Activated CD4-positive, alpha-beta T cell treated with anti-CD3 and anti-CD28 coated beads, Interleukin-2, amount 50 U/mL, for 16 hours (primary cell): ENCODE data around the gene CYSTM1.
A peak's percentile ranks its signal among the peaks of the same experiment; 100 is the strongest.

Experiments
- DNase-seq: peaks from one replicate; pipeline ENCODE4 v3.0.0-alpha.2; 2020

The CYSTM1 gene

GRCh38 chr5:140238756-140239155, 63.8 kb downstream of the CYSTM1 start:
- no peak for DNase-seq

- no peak for DNase-seq
These were observed 64.5 kb downstream of the CYSTM1 start for GRCh38 chr5:140239461-140239860.

- DNase-seq = peak; percentile 73
These were observed 65.1 kb downstream of the CYSTM1 start for GRCh38 chr5:140239939-140240700.

- no peak for DNase-seq
These were observed 66.2 kb downstream of the CYSTM1 start for GRCh38 chr5:140240987-140241706.

DNA sequence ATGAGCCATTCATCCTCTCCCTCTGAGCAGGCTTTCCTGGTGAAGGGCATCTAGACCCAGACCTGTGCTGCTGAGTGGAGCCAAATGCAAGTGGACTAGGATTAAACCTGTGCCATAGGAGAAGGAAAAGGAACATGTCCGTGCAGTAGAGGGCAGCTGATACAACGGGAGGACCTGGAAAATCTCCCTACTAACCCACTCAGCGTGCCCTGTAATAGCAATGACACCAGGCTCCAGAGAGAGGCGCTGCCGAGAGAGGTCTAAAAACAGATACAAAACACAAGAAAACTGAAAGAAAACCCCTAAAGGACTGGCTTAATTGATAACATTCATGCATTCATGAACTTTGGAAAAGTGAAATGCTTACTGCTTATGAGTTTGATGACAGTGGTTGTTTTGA, 67.1 kb downstream of the CYSTM1 start:
- DNase-seq = no peak

DNA sequence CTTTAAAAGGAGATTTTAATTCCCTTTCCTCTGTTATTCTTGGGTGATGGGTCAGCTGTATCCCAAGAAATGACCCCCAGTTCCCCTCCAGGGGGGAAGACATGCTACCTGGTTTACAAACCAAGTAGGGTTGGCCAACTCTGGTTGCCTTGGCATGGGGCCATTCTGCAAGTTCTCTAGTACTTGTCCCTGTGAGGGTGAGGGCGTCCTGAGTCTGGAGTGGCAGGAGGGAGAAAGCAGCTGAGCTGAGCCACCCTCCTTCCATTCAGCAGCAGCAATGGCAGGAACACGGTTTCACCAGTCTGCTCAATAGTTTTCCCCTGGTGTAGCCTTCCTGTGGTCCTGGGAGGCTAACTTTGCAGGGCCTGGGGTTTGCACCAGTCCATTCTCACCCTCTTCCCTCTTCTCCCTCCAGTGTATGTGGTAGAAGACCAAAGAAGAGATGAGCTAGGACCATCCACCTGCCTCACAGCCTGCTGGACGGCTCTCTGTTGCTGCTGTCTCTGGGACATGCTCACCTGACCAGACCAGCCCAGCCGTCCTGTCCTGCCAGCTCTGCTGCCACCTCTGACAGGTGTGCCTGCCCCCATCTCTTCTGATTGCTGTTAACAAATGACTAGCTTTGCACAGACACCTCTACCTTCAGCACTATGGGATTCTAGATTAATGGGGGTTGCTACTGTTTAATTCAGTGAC, 68.0 kb downstream of the CYSTM1 start:
- DNase-seq = no peak

DNA sequence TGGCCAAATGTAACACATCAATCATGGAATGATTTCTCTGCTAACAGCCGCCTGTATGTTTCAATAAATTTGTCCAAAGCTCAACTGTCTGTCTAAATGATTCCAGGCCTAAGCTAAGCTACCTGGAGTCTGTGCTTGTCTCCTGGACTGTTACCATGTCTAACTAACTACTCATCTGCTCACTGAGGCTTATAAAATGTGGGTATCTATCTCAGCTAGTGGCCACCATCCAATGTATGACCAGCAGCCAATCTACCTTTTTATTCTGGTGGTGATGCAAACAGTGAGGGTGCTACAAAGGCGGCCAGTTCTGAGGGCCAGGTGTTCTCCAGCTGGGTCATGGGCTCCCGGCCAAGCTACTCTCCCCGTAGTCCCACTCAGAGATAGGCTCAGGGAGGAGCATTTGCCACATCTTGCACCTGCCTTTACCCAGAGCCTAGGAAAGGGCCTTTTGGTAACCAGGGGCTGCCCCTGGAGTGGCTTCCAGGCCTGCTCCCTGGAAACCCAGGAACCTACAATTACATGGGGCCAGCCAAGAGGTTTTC, 68.8 kb downstream of the CYSTM1 start:
- DNase-seq = no peak

DNA sequence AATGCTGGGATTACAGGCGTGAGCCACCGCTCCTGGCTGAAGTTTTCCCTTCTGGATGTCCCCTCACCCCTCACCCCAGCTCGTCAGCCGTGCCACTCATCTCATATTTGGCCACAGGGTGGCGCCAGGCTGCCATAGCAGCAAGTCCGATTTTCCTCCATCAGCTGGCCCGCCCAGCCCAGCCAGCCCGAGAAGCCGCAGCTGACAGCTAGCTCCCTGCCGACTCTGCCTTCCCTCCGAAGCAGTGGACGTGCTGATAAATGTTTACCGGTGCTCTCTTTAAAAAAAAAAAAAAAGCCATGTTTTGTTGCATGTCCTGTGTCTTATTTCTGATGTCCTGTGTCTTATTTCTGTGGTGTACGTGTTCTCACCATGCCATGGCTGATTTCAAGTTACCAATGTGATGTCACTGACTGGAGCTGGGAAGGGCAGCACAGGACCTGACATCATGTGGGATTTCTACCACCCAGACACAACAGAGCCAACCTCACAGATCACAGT, 69.6 kb downstream of the CYSTM1 start:
- DNase-seq = peak; percentile 85

DNA sequence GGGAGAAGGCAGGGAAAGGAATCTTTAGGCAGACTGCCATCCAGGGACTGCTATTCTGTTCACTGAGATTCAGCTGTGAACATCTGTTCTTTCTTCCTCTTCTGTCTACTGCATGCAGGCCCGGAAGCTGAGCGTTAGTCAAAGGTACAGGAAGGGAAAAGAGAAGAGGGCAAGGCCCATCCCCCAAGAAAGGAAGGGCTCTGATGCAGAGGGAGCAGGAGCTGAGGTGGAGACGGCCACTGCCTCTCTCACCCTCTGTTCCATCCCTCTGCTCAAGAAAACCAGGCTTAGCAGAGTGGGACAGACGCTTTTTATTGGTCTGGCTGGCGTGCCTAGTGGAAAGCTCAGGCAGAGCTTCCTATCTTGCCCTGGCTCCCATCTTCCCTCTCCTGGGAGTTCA, 70.4 kb downstream of the CYSTM1 start:
- DNase-seq = no peak

GRCh38 chr5:140245926-140246325, 70.9 kb downstream of the CYSTM1 start:
- DNase-seq = no peak

DNA sequence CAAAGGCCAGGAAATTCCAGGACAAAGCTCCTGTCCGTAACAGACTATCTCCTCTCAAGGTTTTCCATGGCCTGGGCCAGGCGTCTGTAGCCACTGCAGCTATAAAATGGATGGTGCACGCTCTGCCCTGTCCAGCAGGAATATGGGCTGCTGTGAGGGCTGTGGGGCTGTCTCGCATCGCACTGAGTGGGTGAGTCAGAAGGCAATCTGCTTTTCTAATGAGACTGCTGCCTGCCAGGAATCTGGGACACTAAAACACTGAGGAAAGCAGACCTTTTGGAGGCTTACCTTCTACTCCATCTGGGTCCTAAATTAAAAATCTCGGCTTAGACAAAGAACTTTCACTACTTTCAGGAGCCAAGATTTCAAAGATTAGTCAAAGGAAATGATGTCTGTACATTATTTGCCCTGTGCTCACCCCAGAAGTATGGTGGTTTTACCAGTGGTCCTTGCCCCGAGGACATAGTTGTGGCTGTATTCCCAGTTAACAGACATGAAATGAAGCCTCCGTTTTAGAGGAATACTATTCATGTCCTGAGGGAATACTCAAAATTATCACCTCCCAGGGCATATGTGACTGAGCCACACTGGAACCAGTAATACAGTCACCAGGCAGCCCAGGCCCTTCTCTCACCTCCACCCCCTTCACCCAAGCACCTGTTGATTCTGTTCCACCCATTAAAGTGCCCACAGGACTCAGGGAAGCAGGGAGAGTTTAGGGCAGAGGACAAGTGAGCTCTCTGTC, 71.6 kb downstream of the CYSTM1 start:
- no peak for DNase-seq

- DNase-seq = no peak
These were observed 73.4 kb downstream of the CYSTM1 start for GRCh38 chr5:140248414-140248813.

- DNase-seq = no peak
These were observed 74.5 kb downstream of the CYSTM1 start for GRCh38 chr5:140249536-140249935.

DNA sequence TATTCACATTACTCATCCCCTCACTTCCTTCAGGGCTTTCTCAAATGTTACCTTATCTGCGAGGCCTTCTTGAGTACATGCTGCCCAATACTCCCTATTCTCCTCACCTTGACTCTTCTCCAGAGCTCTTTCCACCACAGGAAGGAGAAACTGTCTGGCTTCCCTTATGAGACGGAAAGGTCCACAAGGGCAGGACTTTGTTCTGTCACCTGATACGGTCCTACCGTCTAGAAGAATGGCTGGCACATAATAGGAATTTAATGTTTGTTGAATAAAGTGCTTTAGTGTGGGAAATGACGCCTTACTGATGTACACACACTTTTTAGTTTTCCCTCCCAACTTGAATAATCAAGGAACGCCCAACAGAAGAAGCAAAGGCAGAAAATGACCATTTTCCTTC, 75.4 kb downstream of the CYSTM1 start:
- DNase-seq = no peak

DNA sequence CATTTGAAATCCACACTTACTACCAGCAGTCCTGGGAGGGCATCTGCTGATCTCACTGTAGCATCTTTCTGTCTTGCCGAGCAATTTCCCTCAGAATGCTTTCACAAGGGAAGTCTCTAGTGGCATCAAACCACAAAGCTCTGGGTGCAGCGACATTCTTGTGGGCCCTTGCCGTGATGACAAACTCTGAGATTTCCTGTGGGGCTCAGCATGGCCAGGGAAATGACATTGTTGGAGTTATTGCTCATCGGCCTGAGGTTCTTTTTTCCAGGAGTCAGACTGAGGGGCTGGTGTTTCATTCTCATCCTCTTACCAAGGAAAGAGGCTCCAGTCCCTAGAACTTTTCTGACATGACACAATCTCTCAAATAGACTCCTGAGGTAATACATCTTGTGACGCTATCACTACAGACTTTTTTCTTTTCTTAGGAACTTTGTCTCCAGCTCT, 76.6 kb downstream of the CYSTM1 start:
- DNase-seq = peak; percentile 94

DNA sequence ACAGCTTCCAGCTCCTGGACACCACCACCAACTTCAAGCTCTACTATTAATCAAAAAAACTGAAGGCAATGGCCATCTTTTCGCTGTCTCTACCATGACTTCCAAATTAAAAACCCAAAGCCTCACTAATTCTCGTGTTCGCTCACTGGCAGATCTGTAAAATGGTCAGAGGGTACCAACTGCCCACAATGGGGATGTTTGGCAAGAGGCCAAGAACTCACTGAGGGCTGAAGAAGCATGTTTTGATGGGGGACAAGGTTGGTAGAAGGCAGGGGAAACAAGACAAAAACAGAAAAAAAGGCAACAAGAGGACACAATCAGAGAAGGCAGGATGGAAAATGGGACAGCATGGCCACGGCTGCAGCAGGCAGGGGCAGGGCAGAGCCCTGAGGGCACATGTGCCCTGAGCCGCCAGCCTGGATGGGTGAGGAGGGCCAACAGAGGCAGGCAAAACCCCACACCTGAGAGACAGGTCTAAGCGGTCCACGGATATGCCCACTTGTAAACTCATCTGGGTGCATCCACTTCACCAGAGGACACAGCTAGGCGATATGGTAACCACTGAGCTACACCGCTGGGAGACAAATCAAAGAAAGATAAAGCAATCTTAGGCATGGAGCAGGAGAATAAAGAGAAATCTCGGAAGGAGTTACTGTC, 77.6 kb downstream of the CYSTM1 start:
- no peak for DNase-seq

- no peak for DNase-seq
These were observed 79.0 kb downstream of the CYSTM1 start for GRCh38 chr5:140253985-140254384.

DNA sequence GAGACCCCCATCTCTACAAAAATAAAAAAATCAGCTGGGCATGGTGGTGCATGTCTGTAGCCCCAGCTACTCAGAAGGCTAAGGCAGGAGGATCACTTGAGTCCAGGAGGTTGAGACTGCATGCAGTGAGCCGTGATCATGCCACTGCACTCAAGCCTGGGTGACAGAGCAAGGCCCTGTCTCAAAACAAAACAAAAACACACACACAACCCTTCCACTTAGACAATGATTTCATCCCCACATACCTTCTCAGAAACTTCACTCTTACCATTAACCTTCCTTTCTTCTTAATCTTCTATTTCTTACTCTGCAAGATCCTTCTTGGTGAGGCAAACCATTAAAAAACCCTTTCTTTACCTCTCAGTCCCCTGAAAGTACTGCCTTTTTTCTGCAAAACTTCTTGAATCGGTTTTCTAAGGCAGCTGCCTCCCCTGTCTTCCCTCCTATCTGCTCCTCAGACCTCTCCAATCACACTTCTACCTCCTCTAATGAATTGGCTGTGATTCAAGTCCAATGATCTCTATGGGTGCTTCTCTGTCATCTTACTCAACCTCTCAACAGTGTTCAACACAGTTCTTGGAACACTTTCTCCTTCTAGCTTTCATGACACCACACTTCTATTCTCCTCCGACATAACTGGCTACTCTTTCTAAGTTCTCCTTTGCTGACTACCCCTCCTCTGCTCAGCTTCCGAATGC, 80.6 kb downstream of the CYSTM1 start:
- no peak for DNase-seq

GRCh38 chr5:140256726-140257125, 81.7 kb downstream of the CYSTM1 start:
- no peak for DNase-seq

DNA sequence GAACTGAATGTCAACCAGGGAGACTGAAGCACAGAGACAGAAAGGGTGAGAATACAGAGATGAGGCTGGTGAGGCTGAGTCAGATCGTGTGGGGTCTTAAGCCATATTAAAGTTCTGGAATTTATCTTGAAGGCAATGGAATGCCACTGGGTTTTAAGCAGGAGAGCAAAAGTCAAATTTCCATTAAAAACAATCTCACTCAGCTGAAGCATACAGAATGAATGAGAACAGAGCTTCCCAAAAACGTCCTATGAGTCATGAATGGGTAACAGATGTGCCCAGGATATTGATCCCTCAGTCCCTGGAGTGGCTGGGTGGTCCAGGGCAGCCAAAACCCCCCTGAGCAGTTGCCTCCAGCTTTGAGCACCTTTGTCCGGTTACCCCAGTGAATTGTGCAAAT, 83.0 kb downstream of the CYSTM1 start:
- no peak for DNase-seq

- no peak for DNase-seq
These were observed 83.9 kb downstream of the CYSTM1 start for GRCh38 chr5:140258873-140259272.
